ENCODE results near the gene SLIRP.

GRCh38 chr14:77741438-77741837 is 33.5 kb downstream of the SLIRP start:
- TF ChIP-seq EZH2 (IDR thresholded peaks at IDR 0.05; ENCODE audit: low read length, unreplicated experiment), result no peak
- no peak for TF ChIP-seq CTCF (conservative IDR thresholded peaks at IDR 0.05; ENCODE audit: low read depth, low read length)

Data from PC-3 (cell line).